Measurements from ENCODE around the gene CHST11.

Gene CHST11

DNA sequence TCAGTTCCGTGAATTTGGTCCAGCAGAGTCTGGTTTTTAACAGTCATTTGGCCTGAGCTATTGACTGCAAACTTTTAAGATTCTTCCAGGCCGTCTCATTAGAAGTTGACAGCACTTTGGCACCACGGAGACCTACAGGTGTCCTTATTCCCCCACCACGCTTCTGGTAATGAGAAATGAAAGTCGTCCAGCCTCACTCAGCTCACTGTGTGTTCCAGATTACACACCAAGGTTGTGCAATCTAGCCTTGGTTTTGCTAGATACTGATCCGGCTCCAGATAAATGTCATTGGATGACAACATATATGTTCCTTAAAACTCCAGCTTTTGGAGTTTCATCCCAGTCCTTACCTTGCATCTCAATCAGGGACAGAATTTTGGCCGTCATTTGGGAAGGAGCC is 210.4 kb downstream of the CHST11 start:
- H3K4me3 Mint-ChIP-seq: no peak overlapping the region
- no peak for DNase-seq
- TF ChIP-seq CTCF (IDR thresholded peaks at IDR 0.05): no peak
- peaks cover 2% of the 10 kb centered on the region for H3K27me3 Mint-ChIP-seq (ENCODE audit: low read depth, poor library complexity)
- peaks cover 53% of the 10 kb centered on the region for H3K4me1 Mint-ChIP-seq
- no peak overlapping the region for H3K27ac Mint-ChIP-seq
- H3K9me3 Mint-ChIP-seq: no peaks in the 10 kb centered on the region
- no peaks in the 10 kb centered on the region for H3K36me3 Mint-ChIP-seq (ENCODE audit: low read depth)

- Mint-ChIP-seq H3K27ac (peak overlapping the region; percentile 82), H3K9me3 (no peaks in the 10 kb centered on the region), H3K4me1 (peaks cover 59% of the 10 kb centered on the region), H3K36me3 (ENCODE audit: low read depth) (no peaks in the 10 kb centered on the region), H3K4me3 (peak overlapping the region; percentile 22), H3K27me3 (ENCODE audit: low read depth, poor library complexity) (peaks cover 2% of the 10 kb centered on the region)
- DNase-seq: no peak
- TF ChIP-seq CTCF (IDR thresholded peaks at IDR 0.05): no peak
Observed at GRCh38 chr12:104668274-104668718, 211.5 kb downstream of the CHST11 start.

DNA sequence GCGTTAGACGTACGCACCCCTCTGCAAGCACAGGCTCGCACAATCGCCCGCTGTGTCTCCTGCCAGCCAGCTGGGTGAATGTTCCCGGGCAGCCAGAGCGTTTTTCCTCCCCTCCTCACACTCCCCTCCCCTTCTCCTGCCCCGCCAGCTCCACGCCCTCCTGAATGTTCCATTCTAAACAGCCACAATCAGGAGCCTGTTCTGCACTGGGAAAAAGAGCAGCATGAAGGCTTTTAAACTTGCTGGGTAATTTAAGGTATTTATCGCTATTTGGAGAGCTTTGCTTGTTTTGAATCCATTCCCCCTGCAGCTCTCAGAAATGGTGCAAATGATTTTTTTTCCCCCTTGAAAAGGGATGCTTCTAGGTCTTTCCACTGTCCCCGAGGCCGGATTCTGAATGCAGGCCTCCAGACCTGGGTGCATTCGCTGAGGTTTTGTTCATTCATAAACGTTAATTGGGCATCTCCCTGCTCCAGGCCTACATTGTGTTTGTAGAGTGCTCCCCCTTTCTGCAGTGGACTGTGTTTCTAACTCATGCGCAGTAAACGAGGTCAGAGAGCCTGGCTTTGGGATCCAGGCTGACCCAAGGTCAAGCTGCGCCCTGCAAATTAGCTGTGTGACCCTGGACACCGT is 212.5 kb downstream of the CHST11 start:
- peak; percentile 36 for DNase-seq
- Mint-ChIP-seq H3K9me3 (no peaks in the 10 kb centered on the region), H3K36me3 (ENCODE audit: low read depth) (no peaks in the 10 kb centered on the region), H3K27me3 (ENCODE audit: low read depth, poor library complexity) (peaks cover 2% of the 10 kb centered on the region), H3K4me1 (peaks cover 68% of the 10 kb centered on the region), H3K4me3 (peak overlapping the region; percentile 33), H3K27ac (peak overlapping the region; percentile 82)
- TF ChIP-seq CTCF (IDR thresholded peaks at IDR 0.05): no peak

- H3K4me1 Mint-ChIP-seq: peaks cover 70% of the 10 kb centered on the region
- no peak overlapping the region for H3K4me3 Mint-ChIP-seq
- no peak for DNase-seq
- TF ChIP-seq CTCF (IDR thresholded peaks at IDR 0.05): no peak
- H3K27ac Mint-ChIP-seq: no peak overlapping the region
- peaks cover 2% of the 10 kb centered on the region for H3K27me3 Mint-ChIP-seq (ENCODE audit: low read depth, poor library complexity)
- no peaks in the 10 kb centered on the region for H3K36me3 Mint-ChIP-seq (ENCODE audit: low read depth)
- no peaks in the 10 kb centered on the region for H3K9me3 Mint-ChIP-seq
Observed at GRCh38 chr12:104669851-104670337, 213.1 kb downstream of the CHST11 start.

DNA sequence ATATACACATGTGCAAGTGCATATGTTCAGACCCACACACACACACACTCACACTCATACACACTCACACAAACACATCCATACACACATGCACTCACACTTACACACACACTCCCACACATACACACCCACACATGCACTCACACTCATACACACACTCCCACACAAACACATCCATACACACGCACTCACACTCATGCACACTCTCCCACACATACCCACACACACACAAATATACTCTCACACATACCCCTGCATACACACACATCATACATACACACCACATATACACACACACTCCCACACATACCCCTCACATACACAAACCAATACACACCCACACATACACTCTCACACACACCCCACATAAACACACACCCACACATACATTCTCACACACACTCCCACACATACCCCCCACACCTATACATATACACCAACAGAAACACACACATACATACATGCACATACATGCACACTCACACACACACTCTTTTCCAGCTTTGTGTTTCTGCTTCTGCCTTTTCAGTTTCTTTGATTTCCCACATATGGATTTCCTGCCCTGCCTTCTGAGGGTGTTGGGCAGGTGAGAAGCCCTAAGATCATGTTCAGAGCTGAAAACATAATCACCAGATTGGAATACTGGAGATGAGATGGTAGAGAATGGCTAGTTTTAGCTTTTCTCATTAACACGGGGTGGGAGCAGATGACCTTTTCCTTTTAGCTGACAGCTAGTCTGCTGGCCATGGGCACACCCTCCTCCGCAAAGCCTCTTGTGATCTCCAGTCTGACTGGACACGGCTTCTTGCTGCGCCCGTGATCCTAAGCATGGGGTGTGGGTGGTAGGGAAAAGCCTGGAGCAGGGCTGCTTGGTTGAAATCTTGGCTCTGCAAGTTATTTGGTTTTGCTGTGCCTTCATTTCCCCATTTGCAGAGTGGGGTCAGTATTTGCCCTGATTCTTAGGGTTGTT is 214.0 kb downstream of the CHST11 start:
- DNase-seq: no peak
- no peak for TF ChIP-seq CTCF (IDR thresholded peaks at IDR 0.05)
- peaks cover 2% of the 10 kb centered on the region for H3K27me3 Mint-ChIP-seq (ENCODE audit: low read depth, poor library complexity)
- H3K36me3 Mint-ChIP-seq (ENCODE audit: low read depth): no peaks in the 10 kb centered on the region
- H3K4me3 Mint-ChIP-seq: no peak overlapping the region
- H3K4me1 Mint-ChIP-seq: peaks cover 66% of the 10 kb centered on the region
- H3K9me3 Mint-ChIP-seq: no peaks in the 10 kb centered on the region
- H3K27ac Mint-ChIP-seq: peak overlapping the region; percentile 20

All from nephron progenitor cell (in vitro differentiated cells).